B cell (primary cell): ENCODE measurements around the gene ZNF761. TPM values are rescaled to one million over a fixed set of nuclear protein-coding genes. Genes with fewer than 3 reads are reported as not detected.
"Not testable (repeated sequence)": the region's sequence is repeated elsewhere in the genome, so short reads cannot be mapped to it uniquely, and the experiment has no call there.

Experiments
- ATAC-seq: fragments of 200-7000 bp; cut with Tn5 transposase; one replicate; pipeline ENCODE4 v1.10.0; 2021; ENCODE audit warnings: low read depth, mild to moderate bottlenecking, moderate number of reproducible peaks, moderate library complexity
- CTCF ChIA-PET: fragments of 350-600 bp; sonication (Branson Sonifier 250); formaldehyde crosslinking; loops from one replicate; lab custom pipeline; 2021; ENCODE audit warnings: antibody characterized with exemption, inconsistent platforms; lab: Charles Lee
- POLR2A ChIA-PET: fragments of 350-600 bp; sonication (Branson Sonifier 250); formaldehyde crosslinking; loops from one replicate; lab custom pipeline; 2021; ENCODE audit warnings: antibody characterized with exemption; lab: Charles Lee
- DNase-seq: peaks from one replicate; pipeline ENCODE4 v3.0.0; 2013
- H2AFZ ChIP-seq: 2 replicates; pipeline ENCODE4 v1.6.1; 2012; ENCODE audit warnings: mild to moderate bottlenecking, low read depth, low read length; ENCODE audit not compliant: insufficient read depth, poor library complexity, severe bottlenecking
- H3K27ac ChIP-seq, 2 donors: 1 replicate in 1 of 2; 2 replicates in 1 of 2; pipeline ENCODE4 v1.5.1; 2012 to 2013; ENCODE audit warnings: low read length in 2 of 2, mild to moderate bottlenecking in 2 of 2, moderate library complexity in 1 of 2
- H3K27me3 ChIP-seq, 4 experiments: fragments of 200-600 bp in 1 of 4; sonication (generic) in 1 of 4; replicated peaks in 1 of 4; 1 replicate in 2 of 4; 2 replicates in 2 of 4; pipeline versions ENCODE4 v1.6.1 to v1.7.0; 2013 to 2016; ENCODE audit warnings: low read length in 3 of 4, mild to moderate bottlenecking in 2 of 4, mixed read lengths in 1 of 4, moderate library complexity in 1 of 4; ENCODE audit not compliant: insufficient read depth in 4 of 4, control insufficient read depth in 3 of 4; ENCODE audit errors: control extremely low read depth in 1 of 4
- H3K36me3 ChIP-seq, 2 experiments: replicated peaks in 1 of 2; 1 replicate in 1 of 2; 2 replicates in 1 of 2; pipeline versions ENCODE4 v1.6.1 to v1.7.1; 2013; ENCODE audit warnings: low read length in 1 of 2; ENCODE audit not compliant: insufficient read depth in 2 of 2, control insufficient read depth in 1 of 2; ENCODE audit errors: control extremely low read depth in 1 of 2, extremely low read depth in 1 of 2
- H3K4me1 ChIP-seq, 2 donors: fragments of 200-600 bp in 1 of 2; sonication (generic) in 1 of 2; 1 replicate in 1 of 2; 2 replicates in 1 of 2; pipeline versions ENCODE4 v1.5.1 to v1.6.1; 2013 to 2017; ENCODE audit warnings: low read length in 2 of 2; ENCODE audit not compliant: control insufficient read depth in 2 of 2, insufficient read depth in 2 of 2
- H3K4me2 ChIP-seq: replicated peaks from 2 replicates; pipeline ENCODE3; 2012; ENCODE audit warnings: mild to moderate bottlenecking, low read depth, low read length; ENCODE audit not compliant: poor library complexity, severe bottlenecking
- H3K4me3 ChIP-seq, 5 experiments: fragments of 200-600 bp in 1 of 5; sonication (generic) in 1 of 5; 1 replicate in 3 of 5; 2 replicates in 2 of 5; pipeline versions ENCODE4 v1.5.1 to v1.7.0; 2011 to 2016; ENCODE audit warnings: low read length in 4 of 5, mild to moderate bottlenecking in 4 of 5, low read depth in 2 of 5, control low read depth in 1 of 5, moderate library complexity in 1 of 5; ENCODE audit not compliant: insufficient read depth in 1 of 5; ENCODE audit errors: control extremely low read depth in 1 of 5, extremely low read depth in 1 of 5
- H3K79me2 ChIP-seq: fragments of 200-600 bp; sonication (generic); one replicate; pipeline ENCODE4 v1.6.0; 2016; ENCODE audit warnings: low read length; ENCODE audit not compliant: control insufficient read depth, insufficient read depth
- H3K9ac ChIP-seq: fragments of 200-600 bp; sonication (generic); 2 replicates; pipeline ENCODE4 v1.6.1; 2017; ENCODE audit warnings: mild to moderate bottlenecking, low read length, moderate library complexity
- H3K9me3 ChIP-seq, 3 donors: one replicate each; pipeline versions ENCODE4 v1.6.1 to v1.7.1; 2013; ENCODE audit warnings: low read length in 2 of 3; ENCODE audit not compliant: control insufficient read depth in 2 of 3, insufficient read depth in 1 of 3; ENCODE audit errors: control extremely low read depth in 1 of 3
- H4K20me1 ChIP-seq: 2 replicates; pipeline ENCODE4 v1.6.0; 2012; ENCODE audit warnings: mild to moderate bottlenecking, low read length; ENCODE audit not compliant: insufficient read depth, control insufficient read depth, poor library complexity, severe bottlenecking
- H3K27ac Mint-ChIP-seq: one replicate; pipeline ENCODE4 v1.8.0; 2021; ENCODE audit warnings: mixed read lengths
- H3K27me3 Mint-ChIP-seq: one replicate; pipeline ENCODE4 v1.8.0; 2021; ENCODE audit warnings: mixed read lengths
- H3K4me1 Mint-ChIP-seq: one replicate; pipeline ENCODE4 v1.8.0; 2021; ENCODE audit warnings: mixed read lengths
- H3K4me3 Mint-ChIP-seq: one replicate; pipeline ENCODE4 v1.8.0; 2021; ENCODE audit warnings: mixed read lengths
- H3K9me3 Mint-ChIP-seq: one replicate; pipeline ENCODE4 v1.8.0; 2022; ENCODE audit warnings: mixed read lengths; ENCODE audit not compliant: insufficient read depth
- EZH2 ChIP-seq: IDR thresholded peaks from 2 replicates; pipeline ENCODE4 v1.6.1; 2012; ENCODE audit warnings: borderline replicate concordance, low read depth, mild to moderate bottlenecking, moderate library complexity, low read length; ENCODE audit not compliant: insufficient read depth, poor library complexity, severe bottlenecking
- WGBS: methylation state at CpG from one replicate; pipeline ENCODE4 v1.1.5; 2013; ENCODE audit warnings: missing lambda C conversion rate; ENCODE audit not compliant: insufficient coverage; 5-methylcytosine and 5-hydroxymethylcytosine counted together
- intact Hi-C: fragments of 100-400 bp; cut with micrococcal nuclease; formaldehyde crosslinking; loops from one replicate; pipeline ENCODE4 v1.10.0; 2022
- polyA plus RNA-seq: library from polyadenylated mRNA; depleted of rRNA; stranded (reverse); fragments of >200 nt; gene quantifications from 2 replicates; pipeline ENCODE4 v1.2.3, GENCODE V29; 2012
- total RNA-seq, 2 donors: library from RNA; stranded (reverse); fragments of 120-200 nt in 1 of 2; gene quantifications; 1 replicate in 1 of 2; 2 replicates in 1 of 2; pipeline versions ENCODE4 v1.2.3 to v1.2.4, GENCODE V29; 2013 to 2022
- TF ChIP-seq, protein P1 (sequence below): fragments of 200-600 bp; IDR thresholded peaks from one replicate; pipeline ENCODE4 v1.8.0; 2022; ENCODE audit warnings: antibody characterized with exemption, mild to moderate bottlenecking

The ZNF761 gene
- total and polyA plus RNA-seq, 2 donors (not counting 1 experiment from before 2014, with no cell fraction given), result 12.1 to 14.9 TPM

DNA sequence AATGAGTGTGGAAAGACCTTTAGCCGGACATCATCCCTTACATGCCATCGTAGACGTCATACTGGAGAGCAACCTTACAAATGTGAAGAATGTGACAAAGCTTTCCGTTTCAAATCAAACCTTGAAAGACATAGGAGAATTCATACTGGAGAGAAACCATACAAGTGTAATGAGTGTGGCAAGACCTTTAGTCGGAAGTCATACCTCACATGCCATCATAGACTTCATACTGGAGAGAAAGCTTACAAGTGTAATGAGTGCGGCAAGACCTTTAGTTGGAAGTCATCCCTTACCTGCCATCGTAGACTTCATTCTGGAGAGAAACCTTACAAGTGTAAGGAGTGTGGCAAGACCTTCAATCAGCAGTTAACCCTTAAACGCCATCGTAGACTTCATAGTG, 24.0 kb downstream of the ZNF761 start:
- CTCF ChIA-PET, result interaction anchor here (0.6 kb wide), 1 partner anchor 1711 kb away, joined by 4 read pairs; no protein-coding TSS in a partner anchor
- no peaks in the 10 kb centered on the region for H3K4me1 Mint-ChIP-seq
- no peaks in the 10 kb centered on the region for H3K4me1 ChIP-seq
- H3K27ac ChIP-seq, result no peak overlapping the region
- H4K20me1 ChIP-seq, result no peaks in the 10 kb centered on the region
- H3K4me3 Mint-ChIP-seq, result no peak overlapping the region
- no peaks in the 10 kb centered on the region for H3K79me2 ChIP-seq
- H3K9ac ChIP-seq, result no peak overlapping the region
- peaks cover 19 to 70% (median 52%) of the 10 kb centered on the region in 3 donors for H3K9me3 ChIP-seq
- POLR2A ChIA-PET, result no interaction called here
- H2AFZ ChIP-seq, result no peak overlapping the region
- H3K4me3 ChIP-seq, result no peak overlapping the region
- no peaks in the 10 kb centered on the region for H3K27me3 Mint-ChIP-seq
- no peak for TF ChIP-seq EZH2
- TF ChIP-seq, protein P1, sequence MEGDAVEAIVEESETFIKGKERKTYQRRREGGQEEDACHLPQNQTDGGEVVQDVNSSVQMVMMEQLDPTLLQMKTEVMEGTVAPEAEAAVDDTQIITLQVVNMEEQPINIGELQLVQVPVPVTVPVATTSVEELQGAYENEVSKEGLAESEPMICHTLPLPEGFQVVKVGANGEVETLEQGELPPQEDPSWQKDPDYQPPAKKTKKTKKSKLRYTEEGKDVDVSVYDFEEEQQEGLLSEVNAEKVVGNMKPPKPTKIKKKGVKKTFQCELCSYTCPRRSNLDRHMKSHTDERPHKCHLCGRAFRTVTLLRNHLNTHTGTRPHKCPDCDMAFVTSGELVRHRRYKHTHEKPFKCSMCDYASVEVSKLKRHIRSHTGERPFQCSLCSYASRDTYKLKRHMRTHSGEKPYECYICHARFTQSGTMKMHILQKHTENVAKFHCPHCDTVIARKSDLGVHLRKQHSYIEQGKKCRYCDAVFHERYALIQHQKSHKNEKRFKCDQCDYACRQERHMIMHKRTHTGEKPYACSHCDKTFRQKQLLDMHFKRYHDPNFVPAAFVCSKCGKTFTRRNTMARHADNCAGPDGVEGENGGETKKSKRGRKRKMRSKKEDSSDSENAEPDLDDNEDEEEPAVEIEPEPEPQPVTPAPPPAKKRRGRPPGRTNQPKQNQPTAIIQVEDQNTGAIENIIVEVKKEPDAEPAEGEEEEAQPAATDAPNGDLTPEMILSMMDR, result no peak
- ATAC-seq (no peak), DNase-seq (no peak)
- intact Hi-C loops, result no loop called here
- H3K27me3 ChIP-seq, result no peaks in the 10 kb centered on the region
- peaks cover 35% of the 10 kb centered on the region for H3K9me3 Mint-ChIP-seq
- no peak overlapping the region for H3K27ac Mint-ChIP-seq
- peaks cover 10 to 40% of the 10 kb centered on the region in 2 experiments for H3K36me3 ChIP-seq
- no CpG with 5 or more reads among the region's 9 CpGs for WGBS
- H3K4me2 ChIP-seq, result no peak overlapping the region

DNA sequence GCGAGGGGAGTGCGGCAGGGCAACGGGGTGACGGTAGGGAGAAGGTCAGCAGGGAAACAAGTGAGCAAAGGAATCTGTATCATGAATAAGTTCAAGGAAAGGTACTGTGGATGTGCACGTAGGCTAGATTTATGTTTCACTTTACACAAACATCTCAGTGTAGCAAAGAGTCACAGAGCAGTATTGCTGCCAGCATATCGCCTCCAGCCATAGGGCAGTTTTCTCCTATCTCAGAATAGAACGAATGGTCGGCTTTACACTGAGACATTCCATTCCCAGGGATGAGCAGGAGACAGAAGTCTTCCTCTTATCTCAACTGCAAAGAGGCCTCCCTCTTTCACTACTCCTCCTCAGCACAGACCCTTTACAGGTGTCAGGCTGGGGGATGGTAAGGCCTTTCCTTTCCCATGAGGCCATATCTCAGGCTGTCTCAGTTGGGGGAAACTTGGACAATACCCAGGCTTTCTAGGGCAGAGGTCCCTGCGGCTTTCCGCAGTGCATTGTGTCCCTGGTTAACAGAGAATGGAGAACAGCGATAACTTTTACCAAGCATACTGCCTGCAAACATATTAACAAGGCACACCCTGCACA, 28.4 kb downstream of the ZNF761 start:
- CTCF ChIA-PET, H3K79me2 ChIP-seq, POLR2A ChIA-PET, H3K4me1 Mint-ChIP-seq, H3K4me3 ChIP-seq, H3K4me1 ChIP-seq, H3K4me2 ChIP-seq, intact Hi-C loops, H2AFZ ChIP-seq, H3K36me3 ChIP-seq, H3K9ac ChIP-seq, H3K4me3 Mint-ChIP-seq, ATAC-seq, H3K27ac Mint-ChIP-seq, H3K27ac ChIP-seq, DNase-seq, H4K20me1 ChIP-seq: not testable (repeated sequence)
- peaks cover 0 to 22% (median 4%) of the 10 kb centered on the region in 4 experiments for H3K27me3 ChIP-seq
- H3K9me3 Mint-ChIP-seq, result peaks cover 40% of the 10 kb centered on the region
- H3K9me3 ChIP-seq, result peaks cover 17 to 57% (median 55%) of the 10 kb centered on the region in 3 donors
- 89% methylated on average over 5 of the region's 11 CpGs for WGBS
- H3K27me3 Mint-ChIP-seq, result peaks cover 14% of the 10 kb centered on the region
